ENCODE data around the gene ZNF669.

The ZNF669 gene

GRCh38 chr1:247064304-247064703 lies 39.9 kb downstream of the ZNF669 start:
- DNase-seq (ENCODE audit: low read depth in 2 of 2), result no peak

GRCh38 chr1:247060771-247061170 lies 43.4 kb downstream of the ZNF669 start:
- no peak for DNase-seq (ENCODE audit: low read depth in 2 of 2)

- no peak for DNase-seq (ENCODE audit: low read depth in 2 of 2)
Measured at GRCh38 chr1:247056071-247056470, 48.1 kb downstream of the ZNF669 start.

GRCh38 chr1:247054992-247055415 lies 49.2 kb downstream of the ZNF669 start:
- no peak for DNase-seq (ENCODE audit: low read depth in 2 of 2)

Measured in stimulated activated CD8-positive, alpha-beta memory T cell treated with anti-CD3 and anti-CD28 coated beads, Interleukin-2, amount 100 ng/mL, for 1 hour (primary cell).